Right atrium auricular region (tissue), 2 donors: ENCODE measurements around the gene CCDC175. TPM values are rescaled to one million over a fixed set of nuclear protein-coding genes. Genes with fewer than 3 reads are reported as not detected.

Experiments
- DNase-seq: peaks from one replicate; pipeline ENCODE4 v3.0.0-alpha.2; 2019; ENCODE audit warnings: low spot score
- H3K27ac ChIP-seq, 2 donors: fragments of 200-600 bp; sonication (generic); 1 replicate in 1 of 2; 2 replicates in 1 of 2; pipeline ENCODE4 v1.5.1; 2016 to 2019
- H3K27me3 ChIP-seq, 2 donors: fragments of 200-600 bp; sonication (generic); one replicate each; pipeline versions ENCODE4 v1.5.1 to v1.6.0; 2017 to 2019
- H3K36me3 ChIP-seq: fragments of 200-600 bp; sonication (generic); one replicate; pipeline ENCODE4 v1.5.1; 2016
- H3K4me1 ChIP-seq, 2 donors: fragments of 200-600 bp; sonication (generic); one replicate each; pipeline versions ENCODE4 v1.5.1 to v1.6.0; 2017 to 2019
- H3K4me3 ChIP-seq, 2 donors: fragments of 200-600 bp; sonication (generic); 1 replicate in 1 of 2; 2 replicates in 1 of 2; pipeline ENCODE4 v1.5.1; 2017 to 2019; ENCODE audit warnings: mild to moderate bottlenecking in 1 of 2, moderate library complexity in 1 of 2
- H3K9me3 ChIP-seq, 2 donors: fragments of 200-600 bp; sonication (generic); one replicate each; pipeline ENCODE4 v1.5.1; 2019
- CTCF ChIP-seq, 2 donors: fragments of 200-600 bp; sonication (generic); IDR thresholded peaks; one replicate each; pipeline ENCODE4 v1.5.1; 2019; ENCODE audit warnings: antibody characterized with exemption in 2 of 2
- total RNA-seq, 2 donors: library from RNA; depleted of rRNA; stranded (reverse); fragments of >200 nt; gene quantifications; one replicate each; pipeline ENCODE4 v1.1.0, GENCODE V29; 2016

CCDC175 gene
- total RNA-seq, 2 donors from 2014 or later, result not detected

GRCh38 chr14:59582845-59583509 is 6.4 kb upstream of the CCDC175 start:
- Histone ChIP-seq H3K27ac (no peak overlapping the region), H3K9me3 (no peaks in the 10 kb centered on the region), H3K27me3 (no peaks in the 10 kb centered on the region), H3K4me3 (peak overlapping the region in 1 of 2 donors; percentile 1), H3K4me1 (no peaks in the 10 kb centered on the region), H3K36me3 (no peaks in the 10 kb centered on the region)
- no peak for TF ChIP-seq CTCF (IDR thresholded peaks at IDR 0.05)
- no peak for DNase-seq

- Histone ChIP-seq H3K27ac (no peak overlapping the region), H3K27me3 (no peaks in the 10 kb centered on the region), H3K9me3 (no peaks in the 10 kb centered on the region), H3K4me1 (no peaks in the 10 kb centered on the region), H3K4me3 (no peak overlapping the region), H3K36me3 (no peaks in the 10 kb centered on the region)
- no peak for TF ChIP-seq CTCF (IDR thresholded peaks at IDR 0.05)
- no peak for DNase-seq
These were observed 5.5 kb upstream of the CCDC175 start for GRCh38 chr14:59582161-59582560.

GRCh38 chr14:59580911-59581310 is 4.3 kb upstream of the CCDC175 start:
- DNase-seq, result no peak

GRCh38 chr14:59570122-59570521 is 6.5 kb downstream of the CCDC175 start:
- H3K27me3 ChIP-seq, result no peaks in the 10 kb centered on the region
- no peaks in the 10 kb centered on the region for H3K4me1 ChIP-seq
- no peak overlapping the region for H3K27ac ChIP-seq
- H3K4me3 ChIP-seq, result no peak overlapping the region
- no peak for DNase-seq
- no peaks in the 10 kb centered on the region for H3K36me3 ChIP-seq
- H3K9me3 ChIP-seq, result no peaks in the 10 kb centered on the region
- TF ChIP-seq CTCF (IDR thresholded peaks at IDR 0.05), result no peak

More at GRCh38 chr14:59580911-59581310, 4.3 kb upstream of the CCDC175 start:
- H3K4me3 ChIP-seq, result no peak overlapping the region
- no peaks in the 10 kb centered on the region for H3K4me1 ChIP-seq
- H3K9me3 ChIP-seq, result no peaks in the 10 kb centered on the region
- H3K27me3 ChIP-seq, result no peaks in the 10 kb centered on the region
- H3K27ac ChIP-seq, result no peak overlapping the region
- no peak for TF ChIP-seq CTCF (IDR thresholded peaks at IDR 0.05)
- H3K36me3 ChIP-seq, result no peaks in the 10 kb centered on the region

- no peak for DNase-seq
- H3K4me1 ChIP-seq, result no peaks in the 10 kb centered on the region
- H3K36me3 ChIP-seq, result no peaks in the 10 kb centered on the region
- no peaks in the 10 kb centered on the region for H3K9me3 ChIP-seq
- H3K27me3 ChIP-seq, result no peaks in the 10 kb centered on the region
- H3K4me3 ChIP-seq, result no peak overlapping the region
- no peak for TF ChIP-seq CTCF (IDR thresholded peaks at IDR 0.05)
- H3K27ac ChIP-seq, result no peak overlapping the region
These were observed 9.9 kb downstream of the CCDC175 start for GRCh38 chr14:59566725-59567124.

- H3K9me3 ChIP-seq, result no peaks in the 10 kb centered on the region
- H3K27me3 ChIP-seq, result no peaks in the 10 kb centered on the region
- DNase-seq, result no peak
- no peaks in the 10 kb centered on the region for H3K4me1 ChIP-seq
- H3K27ac ChIP-seq, result no peak overlapping the region
- H3K36me3 ChIP-seq, result no peaks in the 10 kb centered on the region
- no peak for TF ChIP-seq CTCF (IDR thresholded peaks at IDR 0.05)
- no peak overlapping the region for H3K4me3 ChIP-seq
These were observed 10.3 kb downstream of the CCDC175 start for GRCh38 chr14:59566296-59566695.
